WTC11 (cell line): ENCODE measurements around the gene FTH1. TPM values are rescaled to one million over a fixed set of nuclear protein-coding genes. Genes with fewer than 3 reads are reported as not detected.
A peak's percentile ranks its signal among the peaks of the same experiment; 100 is the strongest.

Source experiments
- ATAC-seq: fragments of 200-7000 bp; cut with Tn5 transposase; 2 replicates; pipeline ENCODE4 v1.10.0; 2021; ENCODE audit warnings: mild to moderate bottlenecking, moderate library complexity
- CTCF ChIA-PET: fragments of 300-600 bp; sonication (Branson Sonifier 250); formaldehyde crosslinking; loops from one replicate; lab custom pipeline; 2021; ENCODE audit warnings: antibody characterized with exemption; lab: Charles Lee
- POLR2A ChIA-PET: fragments of 350-600 bp; sonication (Branson Sonifier 250); formaldehyde crosslinking; loops from one replicate; lab custom pipeline; 2021; ENCODE audit warnings: antibody characterized with exemption; lab: Charles Lee
- DNase-seq: peaks from one replicate; pipeline ENCODE4 v3.0.0; 2021; ENCODE audit warnings: low spot score
- H3K27ac Mint-ChIP-seq: 2 replicates; pipeline ENCODE4 v1.8.0; 2021; ENCODE audit warnings: mixed read lengths
- H3K27me3 Mint-ChIP-seq: 2 replicates; pipeline ENCODE4 v1.8.0; 2021; ENCODE audit warnings: low read depth, mild to moderate bottlenecking, moderate library complexity, mixed read lengths
- H3K36me3 Mint-ChIP-seq: 2 replicates; pipeline ENCODE4 v1.8.0; 2021; ENCODE audit warnings: mixed read lengths
- H3K4me1 Mint-ChIP-seq: 2 replicates; pipeline ENCODE4 v1.8.0; 2022; ENCODE audit warnings: mixed read lengths
- H3K4me3 Mint-ChIP-seq: 2 replicates; pipeline ENCODE4 v1.8.0; 2021; ENCODE audit warnings: mild to moderate bottlenecking, moderate library complexity, mixed read lengths
- H3K9me3 Mint-ChIP-seq: 2 replicates; pipeline ENCODE4 v1.8.0; 2021; ENCODE audit warnings: mixed read lengths
- CBFB ChIP-seq: sonication (generic); formaldehyde crosslinking; IDR thresholded peaks from 2 replicates; pipeline ENCODE4 v1.8.1; 2022; ENCODE audit warnings: mild to moderate bottlenecking, low read depth, missing genetic modification reagents
- FOXK1 ChIP-seq: sonication (generic); formaldehyde crosslinking; IDR thresholded peaks from 2 replicates; pipeline ENCODE4 v1.8.0; 2022; ENCODE audit warnings: mild to moderate bottlenecking, moderate library complexity, missing genetic modification reagents
- MXD4 ChIP-seq: fragments of 250-450 bp; sonication (Bioruptor Pico); IDR thresholded peaks from 2 replicates; pipeline ENCODE4 v1.8.0; 2021; ENCODE audit warnings: mild to moderate bottlenecking, moderate library complexity, borderline replicate concordance
- NFE2L1 ChIP-seq: sonication (generic); formaldehyde crosslinking; IDR thresholded peaks from 2 replicates; pipeline ENCODE4 v1.8.1; 2023; ENCODE audit warnings: missing genetic modification reagents
- OVOL2 ChIP-seq: fragments of 250-450 bp; sonication (Bioruptor Pico); IDR thresholded peaks from 2 replicates; pipeline ENCODE4 v1.9.0; 2021; ENCODE audit warnings: mild to moderate bottlenecking, borderline replicate concordance
- RORB ChIP-seq: fragments of 250-450 bp; sonication (Bioruptor Pico); IDR thresholded peaks from 2 replicates; pipeline ENCODE4 v1.9.0; 2021; ENCODE audit warnings: mild to moderate bottlenecking
- SMAD3 ChIP-seq: sonication (generic); formaldehyde crosslinking; IDR thresholded peaks from 2 replicates; pipeline ENCODE4 v1.8.0; 2022; ENCODE audit warnings: missing genetic modification reagents, mild to moderate bottlenecking, borderline replicate concordance
- TEAD1 ChIP-seq: sonication (generic); formaldehyde crosslinking; IDR thresholded peaks from 2 replicates; pipeline ENCODE4 v1.8.0; 2022; ENCODE audit warnings: mild to moderate bottlenecking, missing genetic modification reagents
- TEAD4 ChIP-seq: sonication (generic); formaldehyde crosslinking; IDR thresholded peaks from 2 replicates; pipeline ENCODE4 v1.8.0; 2022; ENCODE audit warnings: mild to moderate bottlenecking, missing genetic modification reagents
- ZBTB21 ChIP-seq: sonication (generic); formaldehyde crosslinking; IDR thresholded peaks from 2 replicates; pipeline ENCODE4 v1.8.1; 2023; ENCODE audit warnings: mild to moderate bottlenecking, missing genetic modification reagents, borderline replicate concordance
- ZNF423 ChIP-seq: fragments of 250-450 bp; sonication (Bioruptor Pico); IDR thresholded peaks from 2 replicates; pipeline ENCODE4 v2.1.2; 2022; ENCODE audit warnings: mild to moderate bottlenecking, moderate library complexity
- total RNA-seq: library from RNA; stranded (reverse); gene quantifications from 3 replicates; pipeline ENCODE4 v1.2.3, GENCODE V29; 2021
- TF ChIP-seq, protein P1 (sequence below): sonication (generic); formaldehyde crosslinking; IDR thresholded peaks from 2 replicates; pipeline ENCODE4 v1.8.1; 2023; ENCODE audit warnings: mild to moderate bottlenecking, missing genetic modification reagents, moderate library complexity
- TF ChIP-seq, protein P2 (sequence below): fragments of 250-450 bp; sonication (Bioruptor Pico); IDR thresholded peaks from 2 replicates; pipeline ENCODE4 v1.9.0; 2021; ENCODE audit warnings: mild to moderate bottlenecking
- TF ChIP-seq, protein P3 (sequence below): fragments of 250-450 bp; sonication (Bioruptor Pico); IDR thresholded peaks from 2 replicates; pipeline ENCODE4 v1.9.0; 2021; ENCODE audit warnings: mild to moderate bottlenecking, borderline replicate concordance
- TF ChIP-seq, protein P4 (sequence below): sonication (generic); formaldehyde crosslinking; IDR thresholded peaks from 2 replicates; pipeline ENCODE4 v1.8.1; 2023; ENCODE audit warnings: mild to moderate bottlenecking, moderate library complexity, missing genetic modification reagents

FTH1 gene
- total RNA-seq, 1 experiment from 2014 or later = 1,108 TPM

DNA sequence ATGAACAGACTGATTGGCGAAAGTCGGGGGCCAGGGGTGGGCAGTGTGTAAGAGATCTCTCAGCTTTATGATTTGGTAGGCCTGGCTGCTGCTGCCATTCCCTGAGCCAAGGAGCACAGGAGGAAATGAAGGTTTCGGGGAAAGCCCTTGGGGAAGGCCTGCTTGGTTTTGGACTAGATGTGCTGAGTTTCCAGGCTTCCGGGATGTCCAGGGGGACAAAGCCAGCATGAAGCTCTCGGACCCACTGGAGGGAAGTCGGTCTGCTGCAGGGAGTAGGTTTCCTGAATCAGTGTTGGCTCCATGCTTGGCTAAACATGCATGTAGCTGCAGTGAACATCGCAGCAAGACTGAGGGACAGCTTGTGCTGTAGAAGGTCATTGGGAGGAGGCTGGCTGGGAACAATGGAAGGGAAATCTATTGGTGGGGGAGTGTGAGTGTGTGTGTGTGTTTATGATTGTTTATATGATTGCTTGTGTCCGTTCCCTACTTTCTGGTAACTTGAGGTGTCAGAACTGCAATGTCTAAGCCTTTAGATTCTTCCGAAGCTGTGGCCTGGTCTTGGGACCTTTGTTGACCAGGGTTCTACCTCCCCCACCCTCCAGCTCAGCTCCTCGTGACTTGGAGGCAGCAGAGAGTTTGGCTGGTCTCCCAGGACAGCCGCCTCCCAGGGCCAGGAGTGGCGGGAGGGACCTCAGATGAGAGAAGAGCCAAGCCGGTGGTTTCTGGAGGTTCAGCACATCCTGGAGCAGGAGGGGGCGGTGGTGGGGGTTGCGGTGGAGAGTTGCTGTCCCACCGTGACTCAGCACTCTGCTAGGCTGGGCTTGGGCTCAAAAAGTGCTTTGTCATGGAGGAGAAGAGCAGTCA is 4.0 kb upstream of the FTH1 start (continued):
- no peak for TF ChIP-seq CBFB (CRISPR knock-in tag)
- TF ChIP-seq RORB = no peak
- TF ChIP-seq NFE2L1 (CRISPR knock-in tag) = peak; percentile 80
- TF ChIP-seq ZNF423 (CRISPR knock-in tag) = no peak
- TF ChIP-seq, protein P1, sequence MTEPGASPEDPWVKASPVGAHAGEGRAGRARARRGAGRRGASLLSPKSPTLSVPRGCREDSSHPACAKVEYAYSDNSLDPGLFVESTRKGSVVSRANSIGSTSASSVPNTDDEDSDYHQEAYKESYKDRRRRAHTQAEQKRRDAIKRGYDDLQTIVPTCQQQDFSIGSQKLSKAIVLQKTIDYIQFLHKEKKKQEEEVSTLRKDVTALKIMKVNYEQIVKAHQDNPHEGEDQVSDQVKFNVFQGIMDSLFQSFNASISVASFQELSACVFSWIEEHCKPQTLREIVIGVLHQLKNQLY (CRISPR knock-in tag) = no peak
- TF ChIP-seq TEAD4 (CRISPR knock-in tag) = no peak
- TF ChIP-seq, protein P2, sequence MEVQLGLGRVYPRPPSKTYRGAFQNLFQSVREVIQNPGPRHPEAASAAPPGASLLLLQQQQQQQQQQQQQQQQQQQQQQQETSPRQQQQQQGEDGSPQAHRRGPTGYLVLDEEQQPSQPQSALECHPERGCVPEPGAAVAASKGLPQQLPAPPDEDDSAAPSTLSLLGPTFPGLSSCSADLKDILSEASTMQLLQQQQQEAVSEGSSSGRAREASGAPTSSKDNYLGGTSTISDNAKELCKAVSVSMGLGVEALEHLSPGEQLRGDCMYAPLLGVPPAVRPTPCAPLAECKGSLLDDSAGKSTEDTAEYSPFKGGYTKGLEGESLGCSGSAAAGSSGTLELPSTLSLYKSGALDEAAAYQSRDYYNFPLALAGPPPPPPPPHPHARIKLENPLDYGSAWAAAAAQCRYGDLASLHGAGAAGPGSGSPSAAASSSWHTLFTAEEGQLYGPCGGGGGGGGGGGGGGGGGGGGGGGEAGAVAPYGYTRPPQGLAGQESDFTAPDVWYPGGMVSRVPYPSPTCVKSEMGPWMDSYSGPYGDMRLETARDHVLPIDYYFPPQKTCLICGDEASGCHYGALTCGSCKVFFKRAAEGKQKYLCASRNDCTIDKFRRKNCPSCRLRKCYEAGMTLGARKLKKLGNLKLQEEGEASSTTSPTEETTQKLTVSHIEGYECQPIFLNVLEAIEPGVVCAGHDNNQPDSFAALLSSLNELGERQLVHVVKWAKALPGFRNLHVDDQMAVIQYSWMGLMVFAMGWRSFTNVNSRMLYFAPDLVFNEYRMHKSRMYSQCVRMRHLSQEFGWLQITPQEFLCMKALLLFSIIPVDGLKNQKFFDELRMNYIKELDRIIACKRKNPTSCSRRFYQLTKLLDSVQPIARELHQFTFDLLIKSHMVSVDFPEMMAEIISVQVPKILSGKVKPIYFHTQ = no peak
- TF ChIP-seq TEAD1 (CRISPR knock-in tag) = no peak
- TF ChIP-seq, all 79 proteins: peak for 8

DNA sequence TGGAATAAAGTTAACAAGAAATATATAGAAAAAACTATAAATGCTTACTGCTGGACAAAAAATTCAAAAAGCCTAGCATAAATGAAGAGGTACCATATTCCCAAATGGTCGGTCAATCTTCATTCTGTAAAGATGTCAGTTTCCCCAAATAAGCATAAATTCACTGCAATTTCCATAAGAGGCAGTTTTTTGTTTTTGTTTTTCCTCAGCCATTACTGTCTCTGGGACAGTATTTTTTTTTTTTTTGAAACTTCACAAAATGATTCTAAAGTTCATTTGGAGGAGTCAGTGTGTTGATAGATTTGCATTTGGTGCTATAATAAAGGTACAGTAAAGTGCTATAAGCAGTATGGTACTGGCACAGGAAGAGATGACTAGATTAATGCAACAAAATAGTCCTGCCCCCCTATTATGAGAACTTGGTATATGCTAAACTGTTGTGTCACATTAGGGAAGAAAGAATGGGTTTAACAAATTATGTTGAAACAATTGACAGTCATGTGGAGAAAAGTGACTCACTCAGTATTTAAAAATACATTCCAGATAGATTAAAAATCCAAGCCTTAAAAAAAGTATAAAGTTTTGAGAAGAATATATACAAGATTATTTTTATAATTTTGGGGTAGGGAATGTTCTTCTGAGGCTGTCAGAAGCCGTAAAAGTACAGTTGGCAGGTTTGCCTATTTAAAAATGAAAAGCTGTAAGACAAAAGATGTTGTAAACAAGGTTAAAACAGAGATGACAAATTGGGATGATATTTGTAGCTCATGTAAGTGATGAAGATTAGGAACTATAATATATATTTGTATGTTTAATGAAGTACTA is 2.6 kb upstream of the FTH1 start:
- DNase-seq = no peak
- Mint-ChIP-seq H3K4me3 (no peak overlapping the region), H3K9me3 (no peaks in the 10 kb centered on the region), H3K27ac (no peak overlapping the region; the same call in 1 of the 2 replicates), H3K4me1 (peaks cover 55% of the 10 kb centered on the region), H3K27me3 (peaks cover 2% of the 10 kb centered on the region; the same call in 1 of the 2 replicates), H3K36me3 (peaks cover 13% of the 10 kb centered on the region)
- TF ChIP-seq, protein P1 (CRISPR knock-in tag) = no peak
- TF ChIP-seq ZBTB21 (CRISPR knock-in tag) = no peak
- no peak for ATAC-seq
- ChIA-PET POLR2A (no interaction called here), CTCF (interaction anchor here (0.7 to 2.8 kb wide), 4 partner anchors 15 to 112 kb away, joined by 4 to 33 read pairs (median 15); partner anchors contain the start of gene BEST1)

DNA sequence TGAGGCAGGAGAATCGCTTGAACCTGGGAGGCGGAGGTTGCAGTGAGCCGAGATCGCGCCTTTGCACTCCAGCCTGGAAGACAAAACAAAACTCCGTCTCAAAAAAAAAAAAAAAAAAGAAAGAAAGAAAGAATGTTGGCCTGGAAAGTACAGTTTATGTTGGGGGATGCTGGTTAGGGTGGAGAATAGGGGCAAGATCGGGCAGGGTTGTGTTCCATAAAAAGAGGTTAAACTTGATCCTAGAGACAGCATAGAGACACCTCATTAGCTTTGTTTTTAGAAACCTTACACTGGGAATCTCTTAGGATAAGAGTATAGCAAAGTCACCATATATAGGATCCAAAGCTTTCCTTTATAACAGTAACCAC is 1.9 kb upstream of the FTH1 start:
- peak overlapping the region; percentile 47 for H3K4me3 Mint-ChIP-seq
- no peak for ATAC-seq
- no peaks in the 10 kb centered on the region for H3K9me3 Mint-ChIP-seq
- H3K4me1 Mint-ChIP-seq = peaks cover 55% of the 10 kb centered on the region
- ChIA-PET POLR2A (interaction anchor here (0.7 to 2.7 kb wide), 5 partner anchors 14 to 113 kb away, joined by 3 to 10 read pairs (median 4); no protein-coding TSS in a partner anchor), CTCF (interaction anchor here (0.7 to 2.8 kb wide), 5 partner anchors 14 to 226 kb away, joined by 4 to 33 read pairs (median 10); partner anchors contain the start of gene BEST1)
- TF ChIP-seq ZBTB21 (CRISPR knock-in tag) = no peak
- no peak overlapping the region; the same call in 1 of the 2 replicates for H3K27ac Mint-ChIP-seq
- H3K27me3 Mint-ChIP-seq = no peaks in the 10 kb centered on the region; the same call in 1 of the 2 replicates
- no peak for DNase-seq
- H3K36me3 Mint-ChIP-seq = peaks cover 19% of the 10 kb centered on the region

DNA sequence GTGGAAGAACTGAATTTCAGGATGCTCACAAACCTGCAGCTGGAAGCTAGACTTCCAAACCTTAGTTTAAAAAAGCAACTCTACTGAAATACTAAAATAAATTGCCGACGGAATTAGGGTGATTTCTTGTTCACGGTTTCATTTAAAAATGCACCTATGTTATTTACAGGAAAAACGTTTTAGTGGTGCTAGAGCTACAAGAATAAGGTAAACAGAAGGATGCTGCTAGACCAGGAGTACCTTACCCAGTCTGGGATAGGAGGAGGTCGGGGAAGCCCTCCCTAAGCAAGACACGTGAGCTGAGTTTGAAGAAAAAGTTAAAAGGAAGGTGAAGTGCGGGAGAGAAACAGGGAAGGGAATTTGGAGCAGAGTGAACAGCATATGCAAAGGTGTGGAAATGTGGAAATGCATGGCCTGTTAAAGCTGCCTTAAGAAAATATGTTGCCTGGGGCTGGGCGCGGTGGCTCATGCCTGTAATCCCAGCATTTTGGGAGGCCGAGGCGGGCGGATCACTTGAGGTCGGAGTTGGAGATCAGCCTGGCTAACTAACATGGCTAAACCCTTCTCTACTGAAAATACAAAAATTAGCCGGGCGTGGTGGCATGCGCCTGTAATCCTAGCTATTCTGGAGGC is 1.4 kb upstream of the FTH1 start:
- Mint-ChIP-seq H3K27ac (peak overlapping the region; percentile 55), H3K27me3 (no peaks in the 10 kb centered on the region; the same call in 1 of the 2 replicates), H3K36me3 (peaks cover 24% of the 10 kb centered on the region), H3K9me3 (no peaks in the 10 kb centered on the region), H3K4me1 (peaks cover 55% of the 10 kb centered on the region), H3K4me3 (peak overlapping the region; percentile 94)
- DNase-seq (no peak), ATAC-seq (no peak)
- CTCF ChIA-PET = interaction anchor here (0.7 to 2.8 kb wide), 10 partner anchors 14 to 227 kb away, joined by 3 to 33 read pairs (median 10); partner anchors contain the start of gene BEST1
- POLR2A ChIA-PET = interaction anchor here (0.5 to 2.7 kb wide), 8 partner anchors 14 to 139 kb away, joined by 3 to 23 read pairs (median 6); partner anchors contain the start of gene BEST1
- no peak for TF ChIP-seq OVOL2
- no peak for TF ChIP-seq FOXK1
- TF ChIP-seq, protein P3, sequence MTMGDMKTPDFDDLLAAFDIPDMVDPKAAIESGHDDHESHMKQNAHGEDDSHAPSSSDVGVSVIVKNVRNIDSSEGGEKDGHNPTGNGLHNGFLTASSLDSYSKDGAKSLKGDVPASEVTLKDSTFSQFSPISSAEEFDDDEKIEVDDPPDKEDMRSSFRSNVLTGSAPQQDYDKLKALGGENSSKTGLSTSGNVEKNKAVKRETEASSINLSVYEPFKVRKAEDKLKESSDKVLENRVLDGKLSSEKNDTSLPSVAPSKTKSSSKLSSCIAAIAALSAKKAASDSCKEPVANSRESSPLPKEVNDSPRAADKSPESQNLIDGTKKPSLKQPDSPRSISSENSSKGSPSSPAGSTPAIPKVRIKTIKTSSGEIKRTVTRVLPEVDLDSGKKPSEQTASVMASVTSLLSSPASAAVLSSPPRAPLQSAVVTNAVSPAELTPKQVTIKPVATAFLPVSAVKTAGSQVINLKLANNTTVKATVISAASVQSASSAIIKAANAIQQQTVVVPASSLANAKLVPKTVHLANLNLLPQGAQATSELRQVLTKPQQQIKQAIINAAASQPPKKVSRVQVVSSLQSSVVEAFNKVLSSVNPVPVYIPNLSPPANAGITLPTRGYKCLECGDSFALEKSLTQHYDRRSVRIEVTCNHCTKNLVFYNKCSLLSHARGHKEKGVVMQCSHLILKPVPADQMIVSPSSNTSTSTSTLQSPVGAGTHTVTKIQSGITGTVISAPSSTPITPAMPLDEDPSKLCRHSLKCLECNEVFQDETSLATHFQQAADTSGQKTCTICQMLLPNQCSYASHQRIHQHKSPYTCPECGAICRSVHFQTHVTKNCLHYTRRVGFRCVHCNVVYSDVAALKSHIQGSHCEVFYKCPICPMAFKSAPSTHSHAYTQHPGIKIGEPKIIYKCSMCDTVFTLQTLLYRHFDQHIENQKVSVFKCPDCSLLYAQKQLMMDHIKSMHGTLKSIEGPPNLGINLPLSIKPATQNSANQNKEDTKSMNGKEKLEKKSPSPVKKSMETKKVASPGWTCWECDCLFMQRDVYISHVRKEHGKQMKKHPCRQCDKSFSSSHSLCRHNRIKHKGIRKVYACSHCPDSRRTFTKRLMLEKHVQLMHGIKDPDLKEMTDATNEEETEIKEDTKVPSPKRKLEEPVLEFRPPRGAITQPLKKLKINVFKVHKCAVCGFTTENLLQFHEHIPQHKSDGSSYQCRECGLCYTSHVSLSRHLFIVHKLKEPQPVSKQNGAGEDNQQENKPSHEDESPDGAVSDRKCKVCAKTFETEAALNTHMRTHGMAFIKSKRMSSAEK (CRISPR knock-in tag) = no peak
- TF ChIP-seq, protein P4, sequence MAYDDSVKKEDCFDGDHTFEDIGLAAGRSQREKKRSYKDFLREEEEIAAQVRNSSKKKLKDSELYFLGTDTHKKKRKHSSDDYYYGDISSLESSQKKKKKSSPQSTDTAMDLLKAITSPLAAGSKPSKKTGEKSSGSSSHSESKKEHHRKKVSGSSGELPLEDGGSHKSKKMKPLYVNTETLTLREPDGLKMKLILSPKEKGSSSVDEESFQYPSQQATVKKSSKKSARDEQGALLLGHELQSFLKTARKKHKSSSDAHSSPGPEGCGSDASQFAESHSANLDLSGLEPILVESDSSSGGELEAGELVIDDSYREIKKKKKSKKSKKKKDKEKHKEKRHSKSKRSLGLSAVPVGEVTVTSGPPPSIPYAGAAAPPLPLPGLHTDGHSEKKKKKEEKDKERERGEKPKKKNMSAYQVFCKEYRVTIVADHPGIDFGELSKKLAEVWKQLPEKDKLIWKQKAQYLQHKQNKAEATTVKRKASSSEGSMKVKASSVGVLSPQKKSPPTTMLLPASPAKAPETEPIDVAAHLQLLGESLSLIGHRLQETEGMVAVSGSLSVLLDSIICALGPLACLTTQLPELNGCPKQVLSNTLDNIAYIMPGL (CRISPR knock-in tag) = no peak
- no peak for TF ChIP-seq MXD4 (CRISPR knock-in tag)
- no peak for TF ChIP-seq SMAD3 (CRISPR knock-in tag)
